Karpas-422 (cell line): ENCODE data around the gene PTPRD. TPM values are rescaled to one million over a fixed set of nuclear protein-coding genes. Genes with fewer than 3 reads are reported as not detected.
"Not testable (repeated sequence)": the region's sequence is repeated elsewhere in the genome, so short reads cannot be mapped to it uniquely, and the experiment has no call there.

Experiments
- DNase-seq: peaks from one replicate; pipeline ENCODE4 v3.0.0-alpha.2; 2015
- H2AFZ ChIP-seq: fragments of 200-600 bp; sonication (generic); 2 replicates; pipeline ENCODE4 v1.6.1; 2014; ENCODE audit warnings: antibody characterized with exemption, low read length, mixed read lengths
- H3K27ac ChIP-seq: fragments of 200-600 bp; sonication (generic); 2 replicates; pipeline ENCODE4 v1.5.1; 2014; ENCODE audit warnings: mild to moderate bottlenecking, low read length, moderate library complexity
- H3K27me3 ChIP-seq: fragments of 200-600 bp; sonication (generic); 2 replicates; pipeline ENCODE4 v1.6.1; 2014; ENCODE audit warnings: low read length, mixed read lengths
- H3K36me3 ChIP-seq: fragments of 200-600 bp; sonication (generic); 2 replicates; pipeline ENCODE4 v1.6.1; 2014; ENCODE audit warnings: low read length, mixed read lengths; ENCODE audit not compliant: insufficient read depth
- H3K4me1 ChIP-seq: fragments of 200-600 bp; sonication (generic); 2 replicates; pipeline ENCODE4 v1.6.1; 2014; ENCODE audit warnings: mild to moderate bottlenecking, low read length, mixed read lengths
- H3K4me2 ChIP-seq: fragments of 200-600 bp; sonication (generic); 2 replicates; pipeline ENCODE4 v1.6.1; 2014; ENCODE audit warnings: low read length, low read depth, mild to moderate bottlenecking; ENCODE audit not compliant: poor library complexity, severe bottlenecking
- H3K4me3 ChIP-seq: fragments of 200-600 bp; sonication (generic); 2 replicates; pipeline ENCODE4 v1.5.1; 2014; ENCODE audit warnings: mild to moderate bottlenecking, antibody characterized with exemption, low read length, mixed read lengths
- H3K79me2 ChIP-seq: fragments of 200-600 bp; sonication (generic); 2 replicates; pipeline ENCODE4 v1.6.1; 2014; ENCODE audit warnings: mild to moderate bottlenecking, low read length, mixed read lengths
- H3K9ac ChIP-seq: fragments of 200-600 bp; sonication (generic); 2 replicates; pipeline ENCODE4 v1.6.0; 2014; ENCODE audit warnings: low read length
- H3K9me2 ChIP-seq: fragments of 200-600 bp; sonication (generic), shearing (Covaris generic); replicated peaks from 2 replicates; pipeline ENCODE4 v1.6.0; 2014; ENCODE audit warnings: mild to moderate bottlenecking, low read length, moderate library complexity; ENCODE audit not compliant: insufficient read depth
- H3K9me3 ChIP-seq: fragments of 300-700, 200-600 bp; sonication (generic); 2 replicates; pipeline ENCODE4 v1.6.1; 2014; ENCODE audit warnings: low read length, mixed read lengths
- H4K20me1 ChIP-seq: fragments of 200-600 bp; sonication (generic); 2 replicates; pipeline ENCODE4 v1.6.1; 2014; ENCODE audit warnings: mild to moderate bottlenecking, antibody characterized with exemption, low read length, low read depth; ENCODE audit not compliant: insufficient read depth
- total RNA-seq: library from RNA; depleted of rRNA; stranded (reverse); fragments of >200 nt; shearing (Covaris generic); gene quantifications from 2 replicates; pipeline ENCODE4 v1.2.3, GENCODE V29; 2014; ENCODE audit warnings: low replicate concordance

Gene PTPRD
- total RNA-seq, 1 experiment from 2014 or later: 0.63 TPM

DNA sequence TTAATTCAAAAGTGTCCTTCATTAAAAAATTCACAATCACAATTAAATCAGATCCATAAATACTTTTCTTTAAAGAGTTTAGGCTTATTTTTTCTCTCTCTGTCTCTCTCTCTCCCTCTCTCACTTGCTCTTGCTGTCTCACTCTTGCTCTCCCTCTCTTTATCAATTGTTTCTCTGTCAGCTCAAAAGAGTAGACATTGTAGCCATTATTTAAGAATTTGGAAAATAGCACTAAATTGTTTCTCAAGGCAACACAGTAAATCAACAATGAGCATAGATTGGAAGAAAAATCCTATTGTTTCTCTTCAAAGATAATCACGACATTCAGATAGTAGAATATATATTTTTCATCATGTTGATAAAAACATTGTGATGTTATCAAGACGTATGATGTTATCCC is 1114.0 kb downstream of the PTPRD start:
- Histone ChIP-seq H3K9me2 (no peaks in the 10 kb centered on the region), H3K4me2 (no peak overlapping the region), H3K9me3 (peaks cover 28% of the 10 kb centered on the region), H3K4me3 (no peak overlapping the region), H3K27ac (no peak overlapping the region), H3K27me3 (no peaks in the 10 kb centered on the region), H4K20me1 (no peaks in the 10 kb centered on the region), H3K79me2 (no peaks in the 10 kb centered on the region), H3K4me1 (no peaks in the 10 kb centered on the region), H3K36me3 (no peaks in the 10 kb centered on the region), H3K9ac (no peak overlapping the region), H2AFZ (no peak overlapping the region)
- no peak for DNase-seq

DNA sequence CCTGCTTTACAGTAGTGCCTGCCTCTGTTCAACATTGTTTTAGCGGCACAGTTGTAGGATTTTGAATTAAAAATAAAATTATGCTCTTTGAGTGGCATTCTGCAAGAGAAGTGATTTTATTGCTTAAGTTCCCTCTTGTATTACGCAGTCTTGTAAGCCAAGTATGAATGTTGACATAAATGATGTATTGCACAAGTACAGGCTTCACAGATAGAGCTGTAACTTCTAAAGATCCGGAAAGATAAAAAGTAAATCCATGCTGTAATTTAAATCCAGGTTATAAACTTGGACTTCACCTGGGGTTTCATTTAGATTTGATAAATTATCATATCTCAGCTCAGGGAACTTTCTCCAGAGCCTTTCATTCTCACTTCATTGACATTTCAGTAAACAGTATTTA is 1114.7 kb downstream of the PTPRD start:
- H4K20me1 ChIP-seq: no peaks in the 10 kb centered on the region
- no peak for DNase-seq
- no peak overlapping the region for H3K4me2 ChIP-seq
- no peak overlapping the region for H3K27ac ChIP-seq
- no peak overlapping the region for H2AFZ ChIP-seq
- H3K9ac ChIP-seq: no peak overlapping the region
- no peaks in the 10 kb centered on the region for H3K36me3 ChIP-seq
- H3K4me3 ChIP-seq: no peak overlapping the region
- H3K9me3 ChIP-seq: peaks cover 25% of the 10 kb centered on the region
- no peaks in the 10 kb centered on the region for H3K27me3 ChIP-seq
- H3K4me1 ChIP-seq: no peaks in the 10 kb centered on the region
- no peaks in the 10 kb centered on the region for H3K9me2 ChIP-seq
- H3K79me2 ChIP-seq: no peaks in the 10 kb centered on the region

DNA sequence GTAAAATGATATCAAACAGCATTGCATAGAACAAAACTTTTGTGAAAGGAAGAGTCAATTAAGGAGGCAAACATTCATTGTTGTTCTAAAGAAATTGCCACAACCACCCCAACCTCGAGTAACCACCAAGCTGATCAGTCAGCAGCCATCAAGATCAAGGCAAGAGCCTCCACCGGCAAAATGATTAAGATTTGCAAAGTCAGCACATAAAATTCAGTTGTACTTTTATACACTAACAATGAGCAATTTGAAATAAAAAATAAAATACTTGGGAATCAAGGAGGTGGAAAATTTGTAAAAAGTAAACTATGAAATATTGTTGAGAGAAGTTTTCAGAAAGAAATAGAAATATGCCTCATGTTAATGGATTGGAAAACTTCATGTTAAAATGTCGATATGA is 1118.5 kb downstream of the PTPRD start:
- no peak overlapping the region for H3K4me3 ChIP-seq
- no peaks in the 10 kb centered on the region for H3K27me3 ChIP-seq
- no peak overlapping the region for H3K9ac ChIP-seq
- H4K20me1 ChIP-seq: no peaks in the 10 kb centered on the region
- no peaks in the 10 kb centered on the region for H3K79me2 ChIP-seq
- no peaks in the 10 kb centered on the region for H3K36me3 ChIP-seq
- no peak overlapping the region for H3K4me2 ChIP-seq
- H3K9me2 ChIP-seq: no peaks in the 10 kb centered on the region
- no peak overlapping the region for H2AFZ ChIP-seq
- no peak overlapping the region for H3K27ac ChIP-seq
- DNase-seq: no peak
- peaks cover 18% of the 10 kb centered on the region for H3K9me3 ChIP-seq
- H3K4me1 ChIP-seq: no peaks in the 10 kb centered on the region

DNA sequence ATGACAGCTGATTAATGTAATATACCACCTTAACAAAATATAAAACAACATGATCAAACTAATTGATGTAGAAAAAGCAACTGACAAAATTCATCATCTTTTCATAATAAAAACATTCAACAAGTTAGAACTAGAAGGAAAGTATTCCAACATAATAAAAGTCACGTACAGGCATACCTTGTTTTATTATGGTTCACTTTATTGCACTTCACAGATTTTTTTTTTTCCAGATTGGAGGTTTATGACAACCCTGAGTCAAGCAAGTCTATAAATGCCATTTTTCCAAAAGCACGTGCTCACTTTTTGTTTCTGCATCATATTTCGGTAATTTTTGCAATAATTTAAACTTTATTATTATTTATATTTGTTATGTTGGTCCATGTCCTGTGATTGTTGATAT is 1120.3 kb downstream of the PTPRD start:
- Histone ChIP-seq H3K4me3 (no peak overlapping the region), H4K20me1 (no peaks in the 10 kb centered on the region), H3K27me3 (no peaks in the 10 kb centered on the region), H3K79me2 (no peaks in the 10 kb centered on the region), H3K9ac (no peak overlapping the region), H3K4me2 (no peak overlapping the region), H3K9me3 (peaks cover 22% of the 10 kb centered on the region), H3K36me3 (no peaks in the 10 kb centered on the region), H3K27ac (no peak overlapping the region), H3K4me1 (no peaks in the 10 kb centered on the region), H3K9me2 (no peaks in the 10 kb centered on the region), H2AFZ (no peak overlapping the region)
- no peak for DNase-seq

DNA sequence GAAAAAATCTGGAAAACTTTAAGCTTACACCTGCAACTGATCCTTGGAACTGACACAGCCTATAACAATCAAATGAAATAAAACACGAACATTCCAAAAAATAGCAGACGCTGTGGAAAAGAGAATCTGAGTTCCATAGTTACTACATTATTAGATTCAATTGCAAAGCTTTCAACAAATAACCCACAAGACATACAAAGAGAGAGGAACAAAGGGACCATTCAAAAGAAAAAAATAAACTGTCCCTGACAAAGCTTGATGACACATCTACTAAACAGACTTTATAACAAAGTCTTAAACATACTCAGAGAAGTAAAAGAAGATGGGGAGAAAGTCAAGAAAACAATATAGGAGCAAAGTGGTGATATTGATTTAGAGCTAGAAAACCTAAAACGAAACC is 1123.6 kb downstream of the PTPRD start:
- H3K4me2 ChIP-seq: no peak overlapping the region
- no peaks in the 10 kb centered on the region for H4K20me1 ChIP-seq
- H3K4me3 ChIP-seq: no peak overlapping the region
- H3K9me2 ChIP-seq: no peaks in the 10 kb centered on the region
- H3K4me1 ChIP-seq: no peaks in the 10 kb centered on the region
- peaks cover 18% of the 10 kb centered on the region for H3K9me3 ChIP-seq
- no peak for DNase-seq
- H3K79me2 ChIP-seq: no peaks in the 10 kb centered on the region
- H3K27ac ChIP-seq: no peak overlapping the region
- no peaks in the 10 kb centered on the region for H3K27me3 ChIP-seq
- H2AFZ ChIP-seq: no peak overlapping the region
- no peaks in the 10 kb centered on the region for H3K36me3 ChIP-seq
- H3K9ac ChIP-seq: no peak overlapping the region

DNA sequence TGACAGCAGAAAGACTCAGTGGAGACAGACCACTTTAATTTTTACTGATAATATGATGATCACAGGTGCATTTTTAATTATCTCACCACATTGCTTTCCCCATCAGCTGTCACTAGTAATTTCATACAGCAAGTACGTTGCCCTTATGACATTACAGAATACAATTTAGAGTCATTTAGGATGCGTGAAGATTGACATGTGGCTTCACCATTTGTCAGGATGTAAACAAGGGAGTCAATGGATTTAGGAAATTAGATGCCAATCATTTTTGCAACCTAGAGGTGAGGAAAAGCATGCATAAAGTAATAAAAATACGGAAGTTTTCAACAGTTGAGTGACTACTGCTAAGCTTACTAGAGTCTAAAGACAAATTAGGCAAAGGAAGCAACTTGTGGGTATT is 1129.6 kb downstream of the PTPRD start:
- Histone ChIP-seq H3K27ac (no peak overlapping the region), H3K4me3 (no peak overlapping the region), H2AFZ (no peak overlapping the region)

DNA sequence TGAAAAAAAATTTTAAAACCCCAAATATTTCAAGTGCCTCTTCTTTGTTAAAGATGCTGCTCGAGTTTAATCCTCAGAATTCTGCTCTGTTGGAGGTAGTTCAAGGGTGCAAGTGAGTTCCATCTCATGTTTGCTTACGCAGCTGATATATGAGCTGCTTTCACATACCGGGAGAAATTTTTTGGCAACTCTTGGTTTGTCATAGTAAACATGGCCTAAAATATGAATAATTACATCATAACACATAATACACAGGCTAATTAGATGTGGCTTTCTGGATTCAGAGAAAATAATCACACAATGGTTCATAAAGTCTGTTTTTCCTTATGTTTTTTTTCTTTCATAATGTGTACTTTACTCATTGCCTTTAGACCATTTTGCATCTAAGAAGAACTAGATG is 1134.1 kb downstream of the PTPRD start:
- peaks cover 32% of the 10 kb centered on the region for H3K9me3 ChIP-seq
- no peak overlapping the region for H3K9ac ChIP-seq
- H3K4me2 ChIP-seq: no peak overlapping the region
- no peak overlapping the region for H3K4me3 ChIP-seq
- no peaks in the 10 kb centered on the region for H3K79me2 ChIP-seq
- DNase-seq: no peak
- H3K4me1 ChIP-seq: no peaks in the 10 kb centered on the region
- H2AFZ ChIP-seq: no peak overlapping the region
- no peaks in the 10 kb centered on the region for H4K20me1 ChIP-seq
- H3K27ac ChIP-seq: no peak overlapping the region
- H3K27me3 ChIP-seq: no peaks in the 10 kb centered on the region
- no peaks in the 10 kb centered on the region for H3K36me3 ChIP-seq
- no peaks in the 10 kb centered on the region for H3K9me2 ChIP-seq

More for the DNA sequence above, 1129.6 kb downstream of the PTPRD start:
- no peaks in the 10 kb centered on the region for H4K20me1 ChIP-seq
- no peaks in the 10 kb centered on the region for H3K79me2 ChIP-seq
- H3K9me2 ChIP-seq: no peaks in the 10 kb centered on the region
- H3K36me3 ChIP-seq: no peaks in the 10 kb centered on the region
- H3K27me3 ChIP-seq: no peaks in the 10 kb centered on the region
- no peak overlapping the region for H3K9ac ChIP-seq
- no peak overlapping the region for H3K4me2 ChIP-seq
- H3K9me3 ChIP-seq: peaks cover 22% of the 10 kb centered on the region
- no peaks in the 10 kb centered on the region for H3K4me1 ChIP-seq
- DNase-seq: no peak

DNA sequence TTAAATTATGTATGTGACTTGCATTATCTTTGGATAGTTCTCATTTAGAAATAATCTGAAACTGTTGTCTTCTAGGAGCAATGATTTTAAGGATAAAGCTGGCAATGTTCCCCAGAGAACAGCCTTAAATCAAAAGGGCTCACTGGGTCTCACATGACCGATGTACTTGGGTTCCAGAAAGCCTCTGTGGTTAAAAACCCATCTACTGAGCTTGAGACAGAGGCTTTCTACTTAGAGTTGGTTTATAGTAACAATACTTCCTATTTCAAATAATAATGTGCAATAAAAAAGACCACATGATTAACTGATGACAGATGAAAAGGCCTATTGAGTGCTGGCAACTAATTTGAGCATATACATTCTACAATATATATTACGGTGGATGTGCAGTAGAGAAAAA is 1143.5 kb downstream of the PTPRD start:
- no peaks in the 10 kb centered on the region for H3K4me1 ChIP-seq
- H3K4me2 ChIP-seq: no peak overlapping the region
- no peaks in the 10 kb centered on the region for H3K9me2 ChIP-seq
- no peaks in the 10 kb centered on the region for H3K79me2 ChIP-seq
- H3K4me3 ChIP-seq: no peak overlapping the region
- H3K9me3 ChIP-seq: peaks cover 43% of the 10 kb centered on the region
- DNase-seq: no peak
- no peak overlapping the region for H3K9ac ChIP-seq
- no peak overlapping the region for H2AFZ ChIP-seq
- no peaks in the 10 kb centered on the region for H4K20me1 ChIP-seq
- H3K36me3 ChIP-seq: no peaks in the 10 kb centered on the region
- no peaks in the 10 kb centered on the region for H3K27me3 ChIP-seq
- H3K27ac ChIP-seq: no peak overlapping the region

DNA sequence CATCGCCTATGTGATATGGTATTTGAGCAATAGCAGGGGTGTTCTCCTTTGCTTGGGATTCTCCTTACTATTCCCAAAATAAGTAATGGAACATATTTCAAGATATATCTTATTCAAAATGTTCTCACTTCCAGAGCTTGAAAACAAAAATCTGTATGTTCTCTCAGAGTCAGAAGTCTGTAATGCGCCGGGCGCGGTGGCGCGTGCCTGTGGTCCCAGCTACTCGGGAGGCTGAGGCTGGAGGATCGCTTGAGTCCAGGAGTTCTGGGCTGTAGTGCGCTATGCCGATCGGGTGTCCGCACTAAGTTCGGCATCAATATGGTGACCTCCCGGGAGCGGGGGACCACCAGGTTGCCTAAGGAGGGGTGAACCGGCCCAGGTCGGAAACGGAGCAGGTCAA is 1170.9 kb downstream of the PTPRD start:
- not testable (repeated sequence) for H3K4me3 ChIP-seq, H3K79me2 ChIP-seq, DNase-seq, H3K4me2 ChIP-seq, H3K9ac ChIP-seq, H4K20me1 ChIP-seq, H3K27me3 ChIP-seq, H3K27ac ChIP-seq, H3K36me3 ChIP-seq, H3K9me2 ChIP-seq, H3K4me1 ChIP-seq, H2AFZ ChIP-seq
- H3K9me3 ChIP-seq: peaks cover 45% of the 10 kb centered on the region
